ENCODE results near the gene IRF1.
"Not testable (repeated sequence)": the region's sequence is repeated elsewhere in the genome, so short reads cannot be mapped to it uniquely, and the experiment has no call there.

Gene IRF1

GRCh38 chr5:132459983-132460838, 30.4 kb downstream of the IRF1 start:
- FAIRE-seq = no peak

DNA sequence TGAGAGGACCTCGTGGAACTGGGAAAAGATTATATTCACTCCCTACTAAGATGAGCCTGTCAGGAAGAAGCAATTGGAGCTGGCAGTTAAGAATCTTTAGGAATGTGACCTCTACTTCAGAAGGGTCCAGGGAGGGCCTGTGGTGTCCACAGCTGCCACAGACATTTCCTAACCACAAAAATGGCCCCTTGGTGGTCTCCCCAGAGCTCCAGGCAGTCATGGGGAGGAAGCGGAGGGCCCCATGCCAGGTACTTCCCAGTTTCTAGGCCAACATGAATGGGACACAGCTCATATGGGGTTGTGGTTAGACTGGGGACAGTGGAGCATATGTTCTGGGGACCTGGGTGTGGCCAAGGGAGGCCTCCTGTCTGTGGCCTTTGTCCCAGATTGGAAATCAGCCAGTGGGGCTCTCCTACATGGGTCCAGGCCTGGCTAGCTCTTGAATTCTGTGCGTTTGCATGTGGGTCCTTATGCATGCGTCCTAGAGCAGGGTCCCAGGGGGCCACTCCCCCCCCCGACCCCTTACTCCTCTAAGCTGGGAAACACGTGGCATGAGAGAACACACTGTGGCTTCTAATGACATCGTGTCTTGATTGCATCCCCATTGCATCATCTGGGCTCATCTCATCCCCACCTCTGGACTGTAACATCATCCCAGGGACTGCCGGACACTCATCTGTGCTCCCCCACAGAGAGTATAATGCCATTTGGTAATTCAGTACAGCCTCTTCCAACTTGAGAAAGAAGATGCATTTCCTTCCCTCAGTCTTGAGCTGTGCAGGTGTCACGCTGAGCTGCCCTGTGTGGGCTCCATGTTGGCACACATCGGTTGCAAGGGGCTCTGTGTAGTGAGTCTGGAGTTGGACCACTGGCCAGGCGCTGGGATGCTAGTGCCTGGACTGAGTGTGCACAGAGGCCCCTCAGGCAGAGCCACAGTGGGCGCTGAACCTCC, 31.3 kb downstream of the IRF1 start:
- no peak for FAIRE-seq

DNA sequence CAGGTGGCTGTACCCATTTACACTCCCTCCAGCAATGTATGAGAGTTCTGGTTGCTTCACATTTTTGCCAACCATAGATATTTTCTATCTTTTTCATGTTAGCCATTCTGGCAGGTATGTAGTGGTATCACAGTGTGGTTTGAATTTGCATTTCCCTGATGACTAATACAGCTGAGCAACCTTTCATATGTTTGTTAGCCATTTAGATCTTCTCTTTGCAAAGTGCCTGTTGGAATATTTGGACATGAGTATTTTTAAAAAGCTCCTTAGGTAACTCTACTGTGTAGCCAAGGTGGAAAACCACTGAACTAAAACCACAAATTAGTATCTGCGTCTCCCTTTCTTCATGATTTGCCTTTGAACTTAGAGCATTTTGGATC, 31.9 kb downstream of the IRF1 start:
- FAIRE-seq = no peak

DNA sequence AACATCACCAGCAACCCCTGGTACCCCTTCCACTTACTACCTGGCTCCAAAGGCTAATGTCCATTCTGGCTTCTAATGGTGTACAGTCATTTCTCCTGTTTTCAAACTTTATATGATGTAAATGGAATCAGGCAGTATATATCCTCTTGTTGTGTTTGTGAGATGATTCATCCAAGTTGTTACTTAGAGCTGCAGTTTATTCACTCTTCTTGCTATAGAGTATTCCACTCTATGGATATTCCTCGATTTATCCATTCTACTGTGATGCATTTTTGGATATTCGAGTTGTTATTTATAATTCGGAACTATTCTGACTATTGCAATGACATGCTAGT, 32.4 kb downstream of the IRF1 start:
- no peak for FAIRE-seq

GRCh38 chr5:132457371-132458225, 33.0 kb downstream of the IRF1 start:
- no peak for FAIRE-seq

DNA sequence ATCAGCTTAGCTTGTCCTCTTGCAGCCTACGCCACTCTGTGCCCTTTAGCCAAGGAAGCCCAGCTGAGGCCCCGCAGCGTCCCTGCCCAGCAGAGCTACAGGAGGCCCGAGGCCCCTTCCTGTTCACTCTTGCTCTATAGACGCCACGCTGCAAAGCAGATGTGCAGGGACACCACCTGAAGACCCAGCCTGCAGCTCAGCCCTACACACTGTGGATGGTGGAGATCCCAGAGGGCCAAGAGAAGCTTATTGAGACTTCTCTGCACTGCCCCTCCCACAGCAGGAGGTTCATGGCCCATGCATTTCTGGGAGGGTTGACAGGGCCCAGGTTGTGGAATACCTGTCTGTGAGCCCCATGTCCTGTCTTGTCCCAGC, 33.6 kb downstream of the IRF1 start:
- no peak for FAIRE-seq

- FAIRE-seq = no peak
These were observed 34.1 kb downstream of the IRF1 start for GRCh38 chr5:132456296-132456986.

DNA sequence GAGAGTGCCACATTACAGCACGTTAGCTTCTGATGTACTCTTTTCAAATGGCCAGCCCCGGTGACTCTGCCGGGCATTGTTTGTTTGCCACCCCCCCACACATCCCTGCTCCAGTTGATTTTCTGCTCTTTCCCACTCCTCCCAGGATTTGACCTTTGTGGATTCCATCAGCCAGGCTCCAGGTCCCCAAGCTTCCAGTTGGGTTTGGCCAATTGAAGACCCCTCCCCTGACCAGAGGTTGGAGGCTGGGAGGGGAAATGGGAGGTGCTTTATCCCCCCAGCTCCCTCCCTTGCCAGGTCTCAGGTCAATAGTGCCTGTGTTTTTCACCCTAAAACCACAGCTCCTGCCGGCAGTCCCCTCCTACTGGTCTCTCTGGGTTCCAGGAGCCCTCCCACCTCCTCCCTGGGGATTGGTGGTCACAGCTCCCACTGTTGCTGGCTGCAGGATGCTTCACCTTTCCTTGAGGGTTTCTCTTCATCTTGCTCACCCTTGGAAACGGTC, 34.9 kb downstream of the IRF1 start:
- no peak for FAIRE-seq

DNA sequence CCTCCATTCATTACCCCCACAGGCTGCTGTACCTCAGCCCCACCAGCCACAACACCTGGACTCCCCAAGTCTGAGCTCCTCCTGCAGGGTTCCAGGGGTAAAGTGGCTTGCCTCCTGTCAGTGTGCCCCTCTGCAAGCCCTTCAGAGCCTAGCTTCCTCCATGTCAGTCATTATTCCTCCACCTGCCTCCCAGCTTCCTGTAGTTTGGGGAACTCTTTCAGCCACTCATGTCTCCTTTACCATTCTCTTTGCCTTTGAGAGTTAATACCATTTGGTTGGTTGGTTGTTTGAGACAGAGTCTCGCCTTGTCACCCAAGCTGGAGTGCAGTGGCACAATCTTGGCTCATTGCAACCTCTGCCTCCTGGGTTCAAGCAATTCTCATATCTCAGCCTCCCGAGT, 36.2 kb downstream of the IRF1 start:
- no peak for FAIRE-seq

DNA sequence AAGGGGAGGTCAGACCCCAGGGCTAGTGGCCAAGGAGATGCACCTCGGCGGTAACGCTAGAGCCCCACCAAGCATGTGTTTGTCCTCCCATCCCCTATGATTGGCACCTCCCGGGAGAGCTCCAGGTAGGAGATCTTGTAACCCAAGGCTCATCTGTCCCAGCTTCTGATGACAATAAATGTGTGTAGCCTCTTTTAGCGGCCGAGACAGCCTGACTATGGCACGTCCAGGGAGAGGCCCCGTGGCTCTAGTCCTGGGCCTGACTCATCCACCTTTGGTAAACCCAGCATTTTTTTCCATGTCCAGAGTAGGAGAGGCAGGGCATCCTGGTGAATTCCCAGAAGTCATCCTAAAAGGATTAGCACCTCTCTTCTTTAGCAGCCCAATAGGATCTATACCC, 39.2 kb downstream of the IRF1 start:
- no peak for FAIRE-seq

- FAIRE-seq = no peak
These were observed 41.5 kb downstream of the IRF1 start for GRCh38 chr5:132449060-132449459.

GRCh38 chr5:132447196-132447595, 43.4 kb downstream of the IRF1 start:
- no peak for FAIRE-seq

- peak; percentile 17 for FAIRE-seq
These were observed 44.0 kb downstream of the IRF1 start for GRCh38 chr5:132446621-132447020.

GRCh38 chr5:132445930-132446329, 44.6 kb downstream of the IRF1 start:
- no peak for FAIRE-seq

GRCh38 chr5:132445640-132445923, 45.0 kb downstream of the IRF1 start:
- FAIRE-seq = no peak

GRCh38 chr5:132444841-132445639, 45.5 kb downstream of the IRF1 start:
- FAIRE-seq = no peak

DNA sequence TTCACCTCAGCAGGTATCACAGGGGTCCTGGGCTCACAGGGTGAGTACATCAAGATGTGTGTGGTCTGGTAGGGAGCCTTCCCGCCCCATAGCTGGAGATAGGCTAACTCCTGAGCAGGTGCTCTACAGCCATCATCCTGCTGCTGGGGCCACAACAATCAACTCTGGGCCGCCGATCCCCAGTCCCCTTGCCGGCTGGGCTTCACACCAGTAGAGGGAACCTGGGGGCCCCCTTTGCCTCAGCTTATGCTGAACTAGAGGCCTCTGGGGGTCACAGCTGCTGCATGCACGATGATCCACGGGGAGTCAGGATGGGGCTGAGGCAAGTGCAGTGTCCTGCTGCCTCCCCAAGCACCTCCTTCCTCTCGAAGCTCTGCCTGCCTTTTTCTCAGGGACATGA, 46.5 kb downstream of the IRF1 start:
- FAIRE-seq = no peak

GRCh38 chr5:132439521-132440089, 51.0 kb downstream of the IRF1 start:
- FAIRE-seq = no peak

DNA sequence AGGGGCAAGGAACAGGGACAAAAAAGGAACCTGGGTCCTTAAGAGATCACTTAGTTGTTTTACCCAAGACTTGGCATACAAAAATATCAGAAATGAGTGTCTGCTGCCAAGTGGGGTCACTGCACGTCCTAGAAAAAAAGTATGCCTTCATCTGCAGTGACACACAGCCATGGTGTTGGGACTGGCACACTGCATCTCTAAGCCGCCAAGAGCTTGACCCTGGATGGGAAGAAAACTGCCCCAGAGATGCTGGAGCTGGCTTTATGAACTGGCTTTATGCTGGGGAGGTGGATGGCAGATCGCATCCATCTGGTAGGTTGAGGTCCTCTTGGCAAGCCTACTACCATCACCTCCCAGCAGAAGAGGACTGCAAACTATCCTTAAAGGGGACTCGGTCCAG, 51.7 kb downstream of the IRF1 start:
- no peak for FAIRE-seq

DNA sequence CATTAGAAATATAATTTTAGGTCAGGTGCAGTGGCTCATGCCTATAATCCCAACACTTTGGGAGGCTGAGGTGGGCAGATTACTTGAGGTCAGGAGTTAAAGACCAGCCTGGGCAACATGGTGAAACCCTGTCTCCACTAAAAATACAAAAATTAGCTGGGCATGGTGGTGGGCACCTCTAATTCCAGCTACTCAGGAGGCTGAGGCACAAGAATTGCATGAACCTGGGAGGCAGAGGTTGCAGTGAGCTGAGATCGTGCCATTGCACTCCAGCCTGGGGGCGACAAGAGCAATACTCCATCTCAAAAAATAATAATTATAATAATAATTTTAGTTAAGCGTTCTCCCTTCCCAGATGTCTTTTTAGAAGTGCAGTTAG, 52.3 kb downstream of the IRF1 start:
- FAIRE-seq = not testable (repeated sequence)

DNA sequence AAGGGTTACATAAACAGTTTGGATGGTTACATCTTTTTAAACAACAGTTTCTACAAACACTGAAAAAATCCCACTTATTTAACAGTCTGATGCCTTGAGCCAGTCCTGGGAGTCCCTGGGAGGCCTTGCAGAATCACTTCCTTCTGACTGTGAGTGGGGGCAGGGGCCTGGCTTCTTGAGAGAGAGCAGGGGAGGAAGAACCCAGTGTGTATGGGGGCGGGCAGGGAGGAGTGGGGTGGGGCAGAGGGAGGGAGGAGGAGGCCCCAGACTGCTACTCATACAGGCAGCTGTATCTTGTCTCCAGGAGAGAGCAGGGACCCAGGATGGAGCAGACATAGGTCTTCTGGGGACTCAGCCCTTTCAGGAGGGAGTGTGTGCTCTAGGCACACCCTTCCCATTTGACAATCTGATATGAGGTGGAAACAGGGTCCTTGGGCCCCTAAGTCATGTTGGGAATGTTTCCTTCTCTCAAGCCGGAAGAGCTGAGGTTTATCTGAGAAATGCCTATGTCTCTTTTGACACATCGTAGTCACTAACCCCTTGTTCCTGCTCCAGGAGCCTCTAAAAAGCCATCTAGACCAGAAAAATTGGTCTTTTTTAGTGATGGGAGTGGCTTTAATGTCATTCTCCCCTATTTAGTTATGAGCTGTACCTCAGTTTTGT, 52.8 kb downstream of the IRF1 start:
- no peak for FAIRE-seq

All from islet of Langerhans (tissue), 1 donor.